HG02840 (cell line): ENCODE results near the gene CA4.
"Not testable (repeated sequence)": the region's sequence is repeated elsewhere in the genome, so short reads cannot be mapped to it uniquely, and the experiment has no call there.

ENCODE experiments used
- ATAC-seq: cut with Tn5 transposase; IDR thresholded peaks from one replicate; pipeline ENCODE4 v1.9.1; 2021; ENCODE audit warnings: mild to moderate bottlenecking, moderate library complexity, moderate number of reproducible peaks; ENCODE audit not compliant: unreplicated experiment, low FRiP score

The CA4 gene

GRCh38 chr17:60149691-60150582 is at the start of gene CA4:
Gene CA4, plus strand, starts transcription at chr17:60149973. Its CDS starts 62 bp downstream, at chr17:60150035.
- no peak for ATAC-seq

DNA sequence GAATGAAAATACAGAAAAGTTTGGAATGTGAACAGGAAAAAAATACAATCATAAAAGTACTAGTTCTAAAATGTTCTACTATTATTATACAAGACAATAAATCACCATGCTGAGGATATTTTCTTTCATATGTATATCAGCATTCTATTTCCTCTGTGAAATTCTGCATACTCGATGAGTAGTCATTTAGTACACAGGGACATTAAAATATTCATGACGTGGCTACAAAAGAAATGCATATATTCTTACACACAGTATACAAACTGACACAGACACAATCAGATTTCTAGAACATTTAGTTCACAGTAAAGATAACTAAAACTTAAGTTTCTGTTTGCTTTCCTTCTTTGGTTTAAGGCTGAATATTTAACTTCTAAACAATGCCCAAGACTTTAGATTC is 49.2 kb upstream of the CA4 start:
- not testable (repeated sequence) for ATAC-seq

DNA sequence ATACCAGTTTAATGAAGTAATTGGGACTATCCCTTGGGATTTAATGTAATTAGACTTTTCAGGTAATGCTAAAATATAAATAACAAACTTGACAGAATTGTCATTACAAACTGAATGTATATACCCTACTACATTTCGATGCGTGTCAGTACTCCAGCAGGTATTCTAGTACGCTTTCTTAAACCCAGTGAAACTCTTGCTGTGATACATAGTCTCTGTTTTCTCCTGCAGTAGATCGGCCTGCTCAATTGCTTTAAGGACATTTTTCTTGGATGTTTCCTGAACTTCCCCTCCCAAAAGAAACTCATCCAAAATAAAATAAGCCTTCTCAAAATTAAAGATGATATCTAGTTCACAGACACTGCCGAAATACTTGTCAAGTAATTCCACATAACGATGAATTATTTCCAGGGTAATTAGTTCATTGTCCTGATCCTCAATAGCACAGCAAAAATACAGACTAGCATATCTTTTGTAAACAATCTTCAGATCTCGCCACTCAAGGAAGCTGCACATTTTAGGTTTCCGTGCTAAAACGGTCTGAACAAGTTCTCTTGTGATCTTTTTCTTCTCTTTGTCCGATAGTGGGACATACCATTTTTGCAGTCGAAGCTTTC is 47.6 kb upstream of the CA4 start:
- ATAC-seq: not testable (repeated sequence)

GRCh38 chr17:60102632-60103096 is 47.1 kb upstream of the CA4 start:
- no peak for ATAC-seq

DNA sequence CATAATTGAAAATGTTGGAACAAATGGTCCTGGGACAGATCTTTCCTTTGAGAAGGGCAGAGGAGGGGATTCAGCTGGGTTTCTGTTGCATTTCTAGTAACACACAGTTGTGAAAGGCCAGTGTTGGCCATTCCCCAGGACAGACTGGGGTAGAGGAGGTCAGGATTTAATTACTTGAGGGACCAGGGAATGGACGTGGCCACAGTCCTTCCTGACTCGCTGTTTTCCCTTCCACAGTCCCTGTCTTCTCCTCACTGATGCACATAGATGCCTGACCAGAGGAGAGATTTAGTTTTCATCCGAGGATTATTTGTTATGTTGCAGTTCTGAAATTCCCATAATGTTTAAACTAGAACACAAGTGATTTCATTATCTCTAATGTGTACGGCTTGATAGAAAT is 45.8 kb upstream of the CA4 start:
- ATAC-seq: no peak

DNA sequence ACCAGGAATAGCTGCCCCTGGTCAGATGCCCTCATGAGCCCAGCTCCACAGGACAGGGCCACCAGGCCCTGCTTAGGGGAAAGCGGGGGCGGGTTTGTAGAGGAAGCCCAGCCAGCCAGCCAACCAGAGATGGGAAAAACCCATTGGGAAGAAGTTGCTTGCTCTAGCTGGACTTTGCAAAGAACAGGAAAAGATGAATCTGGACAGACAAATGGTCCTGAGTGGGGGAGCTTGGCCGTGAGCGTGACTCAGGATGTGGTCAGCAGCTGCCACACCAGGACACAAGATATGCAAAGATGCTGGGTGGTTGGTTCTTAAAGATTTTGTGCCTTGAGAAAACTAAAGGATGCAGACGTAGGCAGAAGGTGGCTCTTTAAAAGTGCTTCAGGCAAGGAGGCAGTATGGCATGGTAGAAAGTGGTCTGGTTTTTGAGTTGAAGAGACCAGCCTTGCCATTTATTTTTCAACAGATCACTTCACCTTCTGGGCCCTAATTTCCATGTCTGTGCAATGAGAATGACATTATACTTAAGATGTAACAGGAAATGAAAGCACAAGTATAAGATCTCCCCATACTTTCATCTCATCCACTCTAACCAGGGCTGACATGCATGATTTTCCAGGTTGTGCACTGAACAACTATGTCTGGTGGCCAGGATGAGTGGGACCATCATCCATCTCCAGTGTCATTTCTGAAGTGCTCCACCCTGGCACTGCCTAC is 43.3 kb upstream of the CA4 start:
- no peak for ATAC-seq

GRCh38 chr17:60107526-60108257 is 42.1 kb upstream of the CA4 start:
- no peak for ATAC-seq

GRCh38 chr17:60108309-60108708 is 41.5 kb upstream of the CA4 start:
- not testable (repeated sequence) for ATAC-seq

DNA sequence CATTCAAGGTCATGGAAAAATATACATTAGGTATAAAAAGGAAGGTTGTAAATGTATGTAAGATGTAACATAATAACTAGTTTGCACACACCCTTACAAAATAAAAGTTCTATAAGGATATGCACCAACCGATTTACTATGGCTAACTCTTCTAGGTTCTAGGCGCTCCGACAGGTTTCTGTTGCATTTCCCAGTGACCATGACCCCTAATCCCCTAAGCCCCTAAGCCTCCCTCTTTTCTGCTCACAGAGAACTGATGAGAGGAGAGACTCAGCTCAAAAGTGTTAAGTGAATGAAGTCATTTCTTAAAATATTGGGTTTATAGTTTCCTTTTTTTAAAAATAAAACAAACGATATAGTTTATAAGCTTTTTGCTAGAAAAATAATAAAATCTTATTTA is 41.1 kb upstream of the CA4 start:
- ATAC-seq: no peak

- ATAC-seq: no peak
These were observed 40.6 kb upstream of the CA4 start for GRCh38 chr17:60109161-60109560.

DNA sequence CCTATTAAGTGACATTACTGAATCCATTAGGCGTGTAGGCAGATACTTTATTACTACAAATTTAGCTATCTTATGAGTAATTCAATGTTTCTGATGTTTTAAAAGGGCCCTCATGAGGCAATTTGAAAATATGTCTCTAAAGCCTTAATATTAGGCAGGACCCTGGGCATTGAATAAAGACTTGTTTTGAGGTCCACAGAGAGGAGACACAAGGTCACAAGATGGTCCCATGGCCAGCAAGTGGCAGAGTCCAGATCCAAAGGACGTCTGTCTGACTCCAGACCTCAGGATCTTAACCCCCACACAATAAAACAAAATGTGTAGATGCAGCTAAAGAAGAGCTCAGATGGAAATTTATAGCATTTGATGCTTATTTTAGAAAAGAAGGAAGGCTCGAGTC is 39.2 kb upstream of the CA4 start:
- ATAC-seq: no peak

- not testable (repeated sequence) for ATAC-seq
These were observed 38.1 kb upstream of the CA4 start for GRCh38 chr17:60111661-60112060.

GRCh38 chr17:60115364-60115763 is 34.4 kb upstream of the CA4 start:
- not testable (repeated sequence) for ATAC-seq

GRCh38 chr17:60116196-60116595 is 33.6 kb upstream of the CA4 start:
- not testable (repeated sequence) for ATAC-seq

DNA sequence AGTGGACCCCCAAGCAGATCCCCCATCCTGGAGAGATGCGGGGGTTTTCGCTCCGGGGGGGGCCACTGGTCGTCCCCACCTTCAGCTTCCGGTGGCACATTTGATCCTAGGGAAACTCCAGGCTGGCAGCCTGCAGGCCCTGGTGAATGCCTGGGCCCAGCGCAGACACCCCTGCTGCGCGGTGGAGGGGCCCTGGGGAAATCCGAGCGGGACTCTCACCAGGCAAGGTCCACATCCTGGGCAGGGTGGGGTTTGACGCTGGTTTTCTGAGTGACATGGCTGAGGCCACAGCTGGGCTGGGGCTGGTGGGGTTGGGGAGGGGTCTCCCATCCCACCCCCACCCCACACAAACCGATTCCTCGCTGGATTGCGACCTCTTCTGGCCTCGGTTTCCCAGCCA is 30.6 kb upstream of the CA4 start:
- ATAC-seq: not testable (repeated sequence)

DNA sequence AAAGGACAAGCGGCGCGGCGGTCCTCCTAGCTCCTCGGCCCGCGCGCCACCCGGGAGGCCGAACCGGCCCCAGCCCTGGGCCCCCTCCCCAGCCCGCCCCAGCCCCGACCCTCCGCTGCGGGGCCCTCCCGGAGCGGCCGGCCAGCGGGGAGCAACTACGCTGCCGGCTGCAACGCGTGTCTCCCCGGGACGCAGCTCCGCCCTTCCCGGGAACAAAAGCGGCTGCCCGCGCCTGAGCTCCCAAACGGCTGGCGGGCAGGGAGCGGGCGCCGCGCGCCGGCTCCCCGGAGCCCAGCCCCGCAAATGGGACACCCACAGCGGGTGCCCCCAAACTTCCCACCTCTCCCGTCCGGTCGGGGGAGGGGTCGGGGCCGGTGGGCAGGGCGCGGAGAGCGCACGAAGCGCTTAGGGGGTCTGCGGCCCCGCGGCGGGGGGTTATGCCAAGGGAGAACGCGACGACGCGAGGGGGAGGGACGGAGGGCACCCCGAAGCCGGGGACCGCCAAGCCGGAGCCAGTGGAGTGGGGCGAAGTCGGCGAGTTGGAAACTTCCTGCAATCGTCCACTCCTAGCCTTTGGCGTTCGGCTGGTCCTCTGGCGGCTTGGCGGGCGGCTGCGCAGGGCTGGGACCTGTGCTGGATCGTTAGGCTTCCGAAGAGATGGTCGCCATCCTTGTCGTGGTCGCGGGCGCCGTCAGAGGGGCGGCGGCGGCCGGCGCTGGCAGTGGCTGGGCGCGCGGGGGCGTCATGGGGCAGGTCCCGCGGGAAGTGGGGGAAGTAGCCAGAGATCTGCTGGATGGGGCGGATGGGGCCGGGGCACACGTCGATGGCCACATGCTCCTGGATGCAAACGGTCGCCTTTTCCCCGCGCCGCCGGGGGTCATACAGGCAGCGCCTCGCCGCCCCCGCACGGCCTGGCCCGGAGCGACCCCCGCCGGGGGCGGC is 29.7 kb upstream of the CA4 start:
- ATAC-seq: not testable (repeated sequence)

DNA sequence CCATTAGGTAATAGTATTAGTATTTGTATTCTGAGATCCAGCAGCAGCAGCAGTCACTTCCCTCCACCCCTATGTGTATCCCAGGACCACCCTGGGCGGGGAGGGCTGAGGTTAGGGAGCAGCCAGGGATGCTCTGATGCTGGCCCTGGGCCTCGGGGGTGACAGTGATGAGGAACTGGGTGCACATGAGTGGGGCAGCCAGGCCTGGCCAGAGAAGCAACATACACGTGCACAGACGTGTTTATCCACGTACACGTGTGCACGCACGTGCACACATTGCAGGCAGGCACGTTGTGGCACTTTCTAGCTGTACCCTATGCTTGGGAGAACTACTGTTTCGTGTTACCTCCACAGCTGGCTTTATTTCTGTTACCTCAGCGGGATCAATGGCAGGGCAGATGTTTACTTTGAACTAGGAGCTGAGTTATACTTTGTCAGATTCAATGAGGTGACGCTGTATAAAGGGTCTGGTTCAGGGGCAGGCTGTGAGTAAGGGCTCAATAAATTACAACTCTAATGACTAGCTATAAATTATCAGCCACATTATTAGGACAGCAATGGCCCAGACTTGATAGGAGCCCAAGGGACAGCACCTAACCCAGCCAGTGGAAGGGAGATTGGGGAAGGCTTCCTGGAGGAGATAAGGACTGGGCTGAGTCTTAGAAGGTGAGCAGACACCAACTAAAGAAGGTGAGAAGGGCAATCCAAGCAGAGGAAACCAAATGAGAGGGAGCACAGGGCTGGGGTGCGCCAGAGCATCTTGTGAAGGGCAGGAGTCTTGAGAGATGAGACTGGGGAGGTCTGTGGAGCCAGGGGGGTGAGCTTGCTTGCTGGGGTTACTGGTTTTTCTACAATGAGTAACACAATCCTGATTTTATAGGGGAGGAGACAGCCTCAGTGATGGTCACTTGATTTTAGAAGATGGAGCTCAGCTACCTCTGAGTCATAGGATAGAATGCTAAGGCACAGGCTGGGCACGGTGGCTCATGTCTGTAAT is 22.4 kb upstream of the CA4 start:
- ATAC-seq: no peak
